NCI-H2081 (cell line): ENCODE results near the gene TECR.
"Not testable (repeated sequence)": the region's sequence is repeated elsewhere in the genome, so short reads cannot be mapped to it uniquely, and the experiment has no call there.

Experiments used
- DNase-seq, 2 experiments: peaks; one replicate each; lab custom pipeline; 2025; lab: John Stamatoyannopoulos, UW

The TECR gene

DNA sequence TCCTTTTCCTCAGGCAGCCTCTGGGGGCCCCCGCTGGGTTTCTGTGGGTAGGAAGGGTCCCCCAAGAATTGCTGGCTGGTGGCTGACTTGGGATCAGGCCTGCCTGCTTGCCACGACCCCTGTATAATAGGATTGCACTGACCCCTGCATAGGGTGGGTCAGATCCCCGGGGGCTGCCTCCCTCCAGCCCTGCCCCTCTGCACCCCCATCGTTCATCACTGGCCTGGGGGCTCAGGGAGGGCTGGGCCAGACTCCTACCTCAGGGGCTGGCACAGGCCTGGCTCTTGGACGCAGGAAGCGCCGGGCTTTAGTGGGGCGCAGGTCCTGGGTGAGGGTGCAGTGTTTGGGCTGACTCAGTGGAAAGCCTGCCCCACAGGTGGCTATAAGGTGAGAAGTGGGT lies 31.9 kb downstream of the TECR start:
- no peak for DNase-seq

DNA sequence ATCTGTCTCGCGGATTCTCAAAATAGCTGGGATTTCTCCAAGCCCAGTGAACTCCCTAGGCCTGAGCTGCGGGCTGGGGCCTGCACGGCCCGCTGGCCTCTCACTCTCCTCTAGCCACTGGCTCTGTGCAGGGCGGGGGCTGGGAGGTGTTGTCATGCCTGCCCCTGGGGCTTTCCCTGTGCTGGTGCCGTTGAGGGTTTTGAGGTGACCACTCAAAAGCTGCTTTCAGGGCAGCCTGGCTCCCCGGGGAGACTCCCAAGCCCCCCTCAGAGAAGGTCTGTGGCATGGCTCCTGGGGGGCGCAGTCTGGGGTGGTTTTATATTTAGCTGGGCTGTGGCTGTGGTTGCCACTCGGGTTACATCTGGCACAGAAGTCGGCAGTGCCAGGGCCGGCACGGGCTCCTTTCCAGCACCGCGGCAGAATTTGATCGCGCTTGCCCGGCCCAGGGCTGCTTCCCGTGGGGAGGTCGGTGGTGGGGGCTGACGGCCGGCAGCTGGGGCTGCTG lies 32.5 kb downstream of the TECR start:
- DNase-seq, result no peak

DNA sequence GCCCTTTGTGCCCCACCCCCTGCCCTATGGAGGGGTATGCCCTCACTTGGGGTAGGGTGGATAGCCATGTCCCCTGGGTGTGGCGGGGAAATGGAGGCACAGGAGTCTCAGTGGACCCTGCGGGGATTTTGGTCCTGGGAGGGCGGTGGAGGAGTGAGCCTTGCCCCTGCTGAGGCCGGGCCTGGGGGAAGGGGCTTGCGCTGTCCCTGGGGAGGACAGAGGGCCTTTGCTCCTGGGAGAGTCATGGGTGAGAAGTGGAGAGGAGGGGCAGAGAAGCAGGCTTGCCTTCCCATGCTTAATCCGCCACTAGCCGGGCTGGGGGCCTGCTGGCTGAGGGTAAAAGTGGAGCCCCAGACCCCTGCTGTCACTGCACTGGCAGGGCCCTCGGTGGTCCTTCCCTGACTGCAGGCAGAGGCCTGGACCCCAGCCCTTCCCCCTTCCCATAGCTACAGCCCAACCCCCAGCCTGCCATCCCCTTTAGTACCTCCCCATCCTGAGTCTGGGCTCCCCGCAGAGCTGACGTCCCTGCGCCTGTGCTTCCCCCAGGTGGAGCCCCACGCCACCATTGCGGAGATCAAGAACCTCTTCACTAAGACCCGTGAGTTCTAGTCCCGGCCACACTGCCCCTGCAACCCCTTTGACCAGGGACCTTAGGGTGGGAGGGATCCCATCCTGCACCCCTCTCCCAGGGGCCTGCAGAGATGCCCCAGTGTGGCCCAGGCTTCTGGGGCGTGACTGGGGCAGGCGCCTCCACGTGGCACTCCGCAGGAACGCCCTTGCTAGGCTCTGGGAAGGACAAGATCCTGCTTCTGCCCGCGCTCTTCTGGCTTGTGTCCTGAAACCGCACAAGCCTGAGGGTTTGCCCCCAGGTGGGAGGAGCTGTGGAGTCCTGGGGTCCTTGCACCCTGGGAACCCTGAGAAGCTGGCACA lies 33.5 kb downstream of the TECR start:
- DNase-seq, result no peak

DNA sequence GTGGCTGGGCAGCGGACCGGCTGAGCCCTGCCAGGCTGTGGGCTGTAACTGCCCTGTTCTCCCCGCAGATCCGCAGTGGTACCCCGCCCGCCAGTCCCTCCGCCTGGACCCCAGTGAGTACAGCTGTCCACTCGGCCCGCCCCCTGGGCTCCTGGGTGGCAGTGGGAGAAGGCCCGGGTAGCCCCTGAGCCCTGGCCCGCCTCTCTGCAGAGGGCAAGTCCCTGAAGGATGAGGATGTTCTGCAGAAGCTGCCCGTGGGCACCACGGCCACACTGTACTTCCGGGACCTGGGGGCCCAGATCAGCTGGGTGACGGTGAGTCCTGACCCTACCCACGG lies 34.2 kb downstream of the TECR start:
- DNase-seq, result no peak

DNA sequence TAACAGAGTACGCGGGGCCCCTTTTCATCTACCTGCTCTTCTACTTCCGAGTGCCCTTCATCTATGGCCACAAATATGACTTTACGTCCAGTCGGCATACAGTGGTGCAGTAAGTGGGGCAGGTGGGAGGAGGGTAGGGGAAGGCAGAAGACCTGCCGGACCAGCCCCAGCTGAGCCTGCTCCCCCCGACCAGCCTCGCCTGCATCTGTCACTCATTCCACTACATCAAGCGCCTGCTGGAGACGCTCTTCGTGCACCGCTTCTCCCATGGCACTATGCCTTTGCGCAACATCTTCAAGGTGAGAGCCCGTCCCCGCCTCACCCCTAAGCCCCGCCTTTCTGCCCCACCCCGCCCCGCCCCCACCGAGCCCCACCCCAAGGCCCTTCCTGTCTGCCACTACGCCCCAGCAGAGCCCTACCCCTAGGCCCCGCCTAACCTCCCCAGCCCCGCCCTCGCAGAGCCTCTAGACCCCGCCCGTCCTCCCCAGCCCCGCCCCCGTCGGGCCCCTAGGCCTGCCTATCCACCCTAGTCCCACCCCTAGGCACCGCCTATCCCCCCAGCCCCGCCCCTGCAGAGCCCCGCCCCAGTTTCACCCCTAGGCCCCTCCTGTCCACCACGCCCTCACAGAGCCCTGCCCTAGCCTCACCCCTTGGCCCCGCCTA lies 34.7 kb downstream of the TECR start:
- peak in 1 of 2 experiments; percentile 26 for DNase-seq

DNA sequence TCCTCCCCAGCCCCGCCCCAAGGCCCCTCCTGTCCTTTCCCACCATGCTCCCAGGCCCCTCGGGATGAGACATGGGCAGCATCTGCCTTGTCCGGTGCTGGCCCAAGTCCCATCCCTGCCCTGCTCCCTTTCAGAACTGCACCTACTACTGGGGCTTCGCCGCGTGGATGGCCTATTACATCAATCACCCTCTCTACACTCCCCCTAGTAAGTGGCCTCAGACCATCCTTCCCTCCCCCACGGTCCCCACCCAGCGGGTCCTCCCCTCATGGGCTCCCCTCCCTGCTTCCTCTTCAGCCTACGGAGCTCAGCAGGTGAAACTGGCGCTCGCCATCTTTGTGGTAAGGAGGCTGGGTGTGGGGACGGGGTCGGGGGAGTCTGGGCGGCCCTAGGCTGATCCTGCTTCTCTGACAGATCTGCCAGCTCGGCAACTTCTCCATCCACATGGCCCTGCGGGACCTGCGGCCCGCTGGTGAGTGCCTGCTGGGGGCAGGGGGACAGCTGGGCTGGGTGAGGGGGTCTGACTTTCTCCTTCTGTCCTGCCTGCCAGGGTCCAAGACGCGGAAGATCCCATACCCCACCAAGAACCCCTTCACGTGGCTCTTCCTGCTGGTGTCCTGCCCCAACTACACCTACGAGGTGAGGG lies 35.4 kb downstream of the TECR start:
- not testable (repeated sequence) for DNase-seq

DNA sequence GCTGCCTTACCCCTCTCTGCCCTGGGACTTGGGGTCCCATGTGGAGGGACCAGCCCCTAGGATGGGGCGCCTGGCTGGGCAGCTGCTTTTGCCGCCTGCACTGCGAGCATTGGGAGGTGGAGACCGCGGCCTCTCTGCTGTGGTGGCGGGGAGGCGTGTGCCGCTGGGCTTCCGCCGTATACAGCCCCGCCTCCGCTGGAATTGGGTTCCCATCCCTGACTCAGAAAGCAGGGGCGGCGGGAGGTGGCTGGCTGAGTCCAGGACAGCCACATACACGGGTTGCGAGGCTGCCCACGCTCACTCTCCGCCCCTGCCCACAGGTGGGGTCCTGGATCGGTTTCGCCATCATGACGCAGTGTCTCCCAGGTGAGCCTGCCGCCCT lies 35.9 kb downstream of the TECR start:
- DNase-seq, result no peak

DNA sequence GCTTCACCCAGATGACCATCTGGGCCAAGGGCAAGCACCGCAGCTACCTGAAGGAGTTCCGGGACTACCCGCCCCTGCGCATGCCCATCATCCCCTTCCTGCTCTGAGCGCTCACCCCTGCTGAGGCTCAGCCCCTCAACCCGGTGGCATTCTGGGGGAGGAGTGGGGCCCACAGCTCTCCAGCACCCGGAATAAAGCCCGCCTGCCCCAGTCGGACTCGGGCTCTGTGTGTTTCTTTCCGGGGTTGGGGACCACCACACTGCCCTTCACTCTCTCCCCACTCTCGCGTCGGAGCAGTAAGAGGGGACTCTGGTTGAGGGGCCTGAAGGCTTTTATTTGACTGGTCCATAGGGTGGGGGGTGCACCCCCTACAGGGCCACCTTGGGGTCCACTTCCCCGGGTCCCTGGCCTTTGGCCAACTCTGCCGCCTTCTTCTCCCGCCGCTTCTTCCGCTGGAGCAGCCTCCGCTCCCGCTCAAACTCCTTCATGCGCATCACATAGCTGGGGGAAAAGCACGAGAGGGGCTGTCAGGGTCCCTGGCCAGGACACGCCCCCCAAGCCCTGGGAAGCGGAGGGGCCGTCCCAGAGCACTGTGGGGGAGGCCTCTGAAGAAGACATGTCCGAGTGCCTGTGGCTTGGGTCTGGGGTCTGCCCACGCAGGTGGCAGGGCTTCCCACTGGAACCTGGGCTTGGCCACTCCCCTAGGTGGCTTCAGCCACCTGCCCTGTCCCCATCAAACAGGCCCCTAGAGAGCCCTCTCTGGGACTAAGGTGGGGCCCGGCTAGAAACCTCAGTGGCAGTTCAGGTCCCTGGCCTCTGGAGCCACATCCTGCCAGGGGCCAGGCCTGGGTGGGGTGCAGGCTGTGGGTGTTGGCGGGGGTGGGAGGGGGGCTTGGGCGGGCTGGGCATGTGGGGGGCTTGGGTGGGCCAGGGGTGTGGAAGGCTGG lies 36.6 kb downstream of the TECR start:
- no peak for DNase-seq

DNA sequence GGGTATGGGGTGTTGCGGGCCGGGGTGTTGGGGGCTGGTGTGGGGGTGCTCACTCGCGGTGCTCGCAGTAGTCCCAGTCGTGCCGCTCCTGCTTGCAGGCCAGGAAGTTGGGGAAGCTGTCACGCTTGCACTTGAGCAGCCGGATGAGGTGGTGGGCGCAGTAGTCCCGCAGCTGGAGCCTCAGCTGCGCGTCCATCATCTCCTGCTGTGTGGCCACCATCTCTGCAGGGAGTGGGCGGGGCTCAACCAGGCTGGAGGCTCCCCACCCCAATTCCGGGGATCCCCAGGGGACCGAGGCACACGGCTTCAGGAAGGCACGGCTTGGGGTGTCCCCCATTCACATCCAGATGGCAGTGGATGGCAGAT lies 37.3 kb downstream of the TECR start:
- DNase-seq, result no peak

DNA sequence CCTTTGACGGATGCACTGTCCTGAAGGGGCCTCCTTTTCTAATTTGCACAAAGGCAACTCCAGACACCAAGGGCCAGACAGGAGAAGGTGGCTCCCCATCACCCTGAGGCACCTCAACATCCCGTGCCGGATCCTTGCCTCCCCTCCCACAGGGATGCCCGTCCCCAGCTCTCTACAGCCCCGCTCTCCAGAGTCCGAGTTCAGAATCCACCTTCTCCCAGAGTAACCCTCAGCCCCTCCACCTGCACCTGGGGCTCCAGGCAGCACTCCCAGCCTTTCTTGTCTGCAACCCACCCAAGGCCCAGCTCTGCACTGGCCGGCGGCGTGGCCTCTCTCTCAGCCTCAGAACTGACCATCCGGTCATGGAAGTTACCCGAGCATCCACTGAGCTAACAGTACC lies 37.7 kb downstream of the TECR start:
- no peak for DNase-seq

DNA sequence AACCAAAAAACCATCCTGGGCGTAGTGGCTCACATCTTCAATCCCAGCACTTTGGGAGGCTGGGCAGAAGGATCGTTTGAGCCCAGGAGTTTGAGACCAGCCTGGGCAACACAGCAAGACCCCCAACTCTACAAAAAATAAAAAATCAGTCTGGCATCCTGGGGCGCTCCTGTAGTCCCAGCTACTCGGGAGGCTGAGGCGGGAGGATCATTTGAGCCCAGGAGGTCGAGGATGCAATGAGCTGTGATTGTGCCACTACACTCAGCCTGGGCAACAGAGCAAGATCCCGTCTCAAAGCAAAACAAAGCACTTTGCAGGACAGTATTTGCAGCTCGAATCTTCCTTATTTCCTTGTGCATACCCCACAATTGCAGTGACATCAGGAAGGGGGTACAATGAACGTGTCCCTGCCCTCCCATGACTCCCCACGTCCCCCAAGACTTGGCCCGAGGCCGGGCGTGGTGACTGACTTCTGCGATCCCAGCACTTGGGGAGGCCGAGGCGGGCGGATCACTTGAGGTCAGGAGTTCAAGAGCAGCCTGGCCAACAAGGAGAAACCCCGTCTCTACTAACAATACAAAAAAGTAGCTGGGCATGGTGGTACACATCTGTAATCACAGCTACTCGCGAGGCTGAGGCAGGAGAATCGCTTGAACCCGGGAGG lies 41.6 kb downstream of the TECR start:
- no peak for DNase-seq

DNA sequence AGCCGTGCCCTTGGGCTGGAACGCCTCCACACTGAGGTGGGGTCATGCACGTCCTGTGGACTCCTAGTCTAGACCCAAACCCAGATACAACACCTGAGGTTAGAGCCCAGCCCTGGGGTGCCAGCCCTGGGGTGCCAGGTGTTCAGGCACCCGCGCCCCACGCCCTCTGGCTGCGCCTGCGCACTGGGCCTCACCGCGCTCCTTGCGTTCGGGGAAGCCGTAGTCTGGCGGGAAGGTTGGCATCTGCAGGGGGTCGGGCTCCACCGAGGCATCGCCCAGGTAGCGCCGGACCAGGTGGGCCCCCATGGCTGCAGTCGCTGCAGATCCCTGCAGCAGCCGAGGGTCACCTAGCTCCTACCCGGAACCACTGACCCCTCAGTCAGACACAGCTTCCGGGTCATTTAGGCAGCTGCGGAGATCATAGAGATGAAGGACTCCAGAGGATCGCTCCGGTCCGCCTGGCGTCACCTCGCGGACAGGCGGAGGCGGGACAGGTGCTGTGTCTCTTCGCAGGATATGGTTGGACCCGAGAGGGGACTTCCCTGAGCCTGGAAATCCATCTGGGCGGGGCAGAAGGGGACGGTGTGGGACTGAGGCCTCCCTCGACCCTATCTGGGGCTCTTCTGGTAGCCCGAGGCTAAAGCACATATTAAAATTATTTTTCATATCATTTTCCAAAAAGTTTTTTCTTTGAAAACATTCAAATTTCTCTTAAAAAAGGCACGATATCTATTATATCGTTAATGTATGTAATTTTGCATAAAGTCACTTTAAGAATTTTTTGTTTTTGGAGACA lies 42.5 kb downstream of the TECR start, which contains the start of gene NDUFB7:
NDUFB7 (minus strand) TSS at position 372 of the 796 bp plus-strand sequence; CDS start at position 306, 66 bp downstream.
- peak; percentile 91 to 98 for DNase-seq

DNA sequence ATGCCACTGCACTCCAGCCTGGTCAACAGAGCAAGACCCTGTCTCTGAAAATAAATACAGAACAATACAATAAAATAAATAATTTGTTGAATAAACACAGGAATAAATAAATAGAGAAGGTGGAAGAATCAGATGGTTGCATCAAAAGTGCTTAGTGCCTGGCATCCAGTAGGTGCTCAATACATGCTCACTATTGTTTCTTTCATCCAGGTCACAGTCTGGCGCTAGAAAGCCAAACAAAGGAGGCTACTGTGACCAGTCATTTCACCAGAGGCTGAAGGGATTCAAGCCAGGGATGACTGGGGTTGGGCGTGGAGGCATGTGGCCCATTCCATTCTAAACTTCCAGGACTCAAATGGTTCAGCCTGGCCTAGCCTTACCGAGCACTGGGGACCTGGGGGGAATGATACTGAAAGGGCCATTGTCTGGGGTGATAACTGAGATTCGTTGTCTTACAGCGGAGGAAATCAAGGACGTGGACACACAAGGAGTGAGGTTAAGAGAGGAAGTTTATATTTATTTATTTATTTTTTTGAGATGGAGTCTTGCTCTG lies 46.1 kb downstream of the TECR start:
- DNase-seq, result no peak

DNA sequence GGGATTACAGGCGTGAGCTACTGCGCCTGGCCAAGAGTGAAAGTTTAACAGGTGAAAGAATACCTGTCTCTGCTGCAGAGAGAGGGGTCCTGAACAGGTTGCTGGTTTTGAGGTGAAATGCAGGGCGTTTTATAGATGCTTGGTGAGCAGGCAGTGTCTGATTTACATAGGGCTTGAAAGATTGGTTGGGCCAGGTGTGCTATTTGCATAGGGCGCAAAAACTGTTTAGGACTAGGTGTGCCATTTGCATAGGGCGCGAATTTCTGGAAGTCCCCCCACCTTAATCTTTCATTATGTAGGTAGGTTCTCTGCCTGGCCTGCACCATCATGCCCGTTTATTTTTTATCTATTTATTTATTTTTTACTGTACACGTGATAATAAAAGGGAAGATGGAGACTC lies 47.0 kb downstream of the TECR start:
- DNase-seq, result no peak

DNA sequence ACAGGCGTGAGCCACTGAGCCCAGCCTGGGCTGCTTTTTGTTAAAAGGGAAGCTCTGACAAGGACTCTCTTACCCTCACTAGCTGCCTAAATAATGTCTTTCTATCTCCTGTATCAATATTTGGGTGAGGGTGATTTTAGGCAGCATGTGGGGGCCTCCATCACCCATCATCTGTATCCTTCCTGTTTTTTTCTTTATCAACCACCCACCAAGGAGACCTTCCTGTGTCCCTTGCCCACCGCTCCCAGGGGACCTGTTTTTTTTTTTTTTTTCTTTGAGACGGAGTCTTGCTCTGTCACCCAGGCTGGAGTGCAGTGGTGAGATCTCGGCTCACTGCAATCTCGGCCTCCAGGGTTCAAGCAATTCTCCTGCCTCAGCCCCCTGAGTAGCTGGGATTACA lies 47.9 kb downstream of the TECR start:
- DNase-seq, result no peak

DNA sequence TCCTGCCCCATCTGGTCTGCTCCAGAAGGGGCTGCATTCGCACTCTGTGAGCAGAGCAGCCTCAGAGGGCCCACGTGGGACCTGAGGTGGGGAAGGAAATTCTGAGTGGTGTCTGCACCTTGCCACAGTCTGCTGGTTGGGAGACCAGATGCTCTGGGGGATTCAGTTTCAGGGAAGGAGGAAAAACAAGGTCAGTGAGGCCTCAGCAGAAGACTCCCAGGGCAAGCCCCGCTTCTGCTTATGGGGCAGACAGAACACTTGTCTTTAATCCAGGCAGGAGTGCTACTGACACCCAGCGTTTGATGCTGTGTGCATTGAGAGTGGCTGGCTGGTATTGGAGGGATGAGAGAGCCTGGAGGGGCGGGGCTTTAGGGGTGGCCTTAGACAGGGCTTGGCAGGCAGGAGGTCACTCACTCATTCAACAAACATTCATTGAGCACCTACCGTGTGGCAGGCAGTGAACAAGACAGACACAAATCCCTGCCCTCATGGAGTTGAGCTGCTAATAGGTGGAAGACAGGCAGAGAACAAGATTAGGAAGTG lies 48.6 kb downstream of the TECR start:
- DNase-seq, result no peak

DNA sequence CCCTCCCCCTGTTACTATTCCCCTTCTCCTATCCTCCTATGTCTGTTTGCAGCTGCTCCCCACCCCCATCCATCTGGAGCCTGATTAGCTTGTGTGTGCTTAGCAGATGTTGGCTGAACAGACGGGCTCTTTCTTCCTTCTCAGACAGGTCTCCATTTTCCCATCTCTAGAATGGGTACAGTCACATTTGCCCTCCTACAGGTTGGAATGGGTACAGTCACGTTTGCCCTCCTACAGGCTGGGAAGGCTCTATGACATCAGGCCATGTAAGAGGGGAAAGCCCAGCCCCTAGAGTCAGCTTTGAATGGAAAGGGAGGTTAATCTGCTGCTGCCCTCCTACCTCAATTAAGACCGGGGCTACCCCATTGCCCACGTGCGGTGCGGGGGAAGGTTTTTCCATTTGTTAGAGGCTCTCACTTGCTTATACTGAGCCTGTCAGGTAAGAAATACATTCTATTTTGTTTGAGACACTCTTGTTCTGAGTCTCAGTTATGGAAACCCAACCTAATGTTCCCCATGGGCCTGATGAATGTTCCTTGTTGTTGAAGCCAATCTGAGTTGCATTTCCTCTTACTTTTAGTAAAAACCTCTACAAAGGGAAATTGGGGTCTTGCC lies 51.3 kb downstream of the TECR start:
- no peak for DNase-seq

DNA sequence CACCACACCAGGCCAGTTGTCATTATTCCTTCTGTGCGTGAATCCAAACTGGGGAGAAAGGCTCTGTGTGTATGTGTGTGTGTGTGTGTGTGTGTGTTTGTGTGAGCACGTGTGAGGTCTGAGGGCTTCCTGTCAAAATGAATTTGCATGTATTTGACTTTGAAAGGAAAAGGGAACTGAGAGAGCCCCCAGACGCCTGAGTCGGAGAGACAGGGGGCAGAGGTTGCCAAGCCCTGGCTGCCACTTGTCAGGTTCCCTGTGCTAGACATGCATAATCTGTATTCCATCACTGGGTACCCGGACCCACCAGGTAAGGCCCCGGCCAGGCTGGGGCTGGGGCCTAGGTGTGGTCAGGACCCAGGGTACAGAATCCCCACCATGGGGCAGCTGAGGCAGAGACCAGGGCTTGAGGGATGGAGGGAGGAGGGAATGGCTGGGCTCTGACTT lies 53.5 kb downstream of the TECR start, which contains the start of gene CLEC17A:
CLEC17A (plus strand) TSS at position 191 of the 447 bp plus-strand sequence; CDS start at position 268, 77 bp downstream.
- no peak for DNase-seq

DNA sequence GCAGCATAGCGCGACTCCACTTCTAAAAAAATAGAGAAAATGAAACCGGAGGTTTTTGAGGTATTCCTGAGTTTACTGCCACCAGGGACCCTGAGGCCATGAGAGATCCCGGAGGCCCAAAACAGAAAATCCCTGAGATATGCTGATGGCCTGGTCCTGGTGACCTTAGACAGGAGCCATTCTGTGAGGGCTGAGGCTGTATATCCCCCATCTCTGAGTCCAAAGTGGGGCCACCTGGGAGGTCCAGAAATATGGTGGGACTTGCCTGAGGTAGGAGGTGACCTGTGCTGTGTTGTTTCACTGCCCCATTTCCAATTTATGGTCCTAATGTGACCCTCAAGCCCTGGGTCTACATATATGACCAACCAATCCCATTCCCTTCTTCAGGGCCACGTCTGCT lies 55.0 kb downstream of the TECR start:
- DNase-seq, result not testable (repeated sequence)
